NCI-H187 treated with DMSO at 0.1 percent for 48 hours (cell line): ENCODE data around the gene SERGEF.

ENCODE experiments used
- DNase-seq: peaks from one replicate; lab custom pipeline; 2025; lab: John Stamatoyannopoulos, UW

SERGEF gene

GRCh38 chr11:17771841-17772401 lies 240.9 kb downstream of the SERGEF start:
- DNase-seq = no peak

- no peak for DNase-seq
Measured at GRCh38 chr11:17771415-17771814, 241.4 kb downstream of the SERGEF start.

DNA sequence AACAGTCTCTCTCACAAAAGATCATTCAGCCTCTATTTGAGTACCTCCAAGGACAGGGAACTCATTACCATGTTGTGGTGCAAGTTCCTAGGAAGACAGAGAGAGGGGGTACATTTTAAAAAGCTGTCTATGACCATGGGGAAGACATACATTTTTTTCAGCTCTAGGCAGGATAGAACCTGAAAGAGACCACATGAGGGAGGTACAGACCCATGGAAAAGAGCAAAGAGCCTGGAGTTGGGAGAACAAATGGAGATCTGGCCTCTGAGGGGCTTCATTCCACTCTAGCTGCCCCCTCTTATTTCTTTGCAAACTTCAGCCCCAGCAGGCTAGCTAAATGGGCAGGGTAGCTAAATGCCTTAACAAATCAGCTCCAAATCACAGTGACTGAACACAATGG lies 241.9 kb downstream of the SERGEF start:
- no peak for DNase-seq

GRCh38 chr11:17770048-17770652 lies 242.7 kb downstream of the SERGEF start:
- DNase-seq = no peak

GRCh38 chr11:17769218-17769617 lies 243.6 kb downstream of the SERGEF start:
- DNase-seq = no peak

GRCh38 chr11:17768547-17768946 lies 244.3 kb downstream of the SERGEF start:
- DNase-seq = no peak

DNA sequence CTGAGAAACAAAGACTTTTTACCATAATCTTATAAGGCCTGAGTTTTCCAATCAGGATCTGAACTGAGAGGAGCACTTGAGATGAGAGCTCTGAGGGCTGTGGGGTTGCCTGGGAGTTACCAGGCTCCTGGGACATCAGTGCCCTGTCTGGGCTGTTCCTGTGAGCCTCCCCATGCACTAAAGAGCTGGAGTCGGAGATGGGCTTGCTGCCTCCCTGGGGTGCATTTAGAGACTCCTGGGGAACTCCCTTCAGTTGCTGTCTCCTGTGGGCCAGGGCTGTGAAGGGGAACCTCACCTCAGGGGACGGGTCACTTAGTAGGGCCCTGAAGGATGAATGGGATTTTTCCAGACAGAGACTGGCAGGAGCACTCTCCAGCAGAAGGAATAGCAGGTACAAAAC lies 244.9 kb downstream of the SERGEF start:
- DNase-seq = no peak

GRCh38 chr11:17767301-17767885 lies 245.5 kb downstream of the SERGEF start:
- no peak for DNase-seq

- no peak for DNase-seq
Measured at GRCh38 chr11:17766590-17766989, 246.3 kb downstream of the SERGEF start.

DNA sequence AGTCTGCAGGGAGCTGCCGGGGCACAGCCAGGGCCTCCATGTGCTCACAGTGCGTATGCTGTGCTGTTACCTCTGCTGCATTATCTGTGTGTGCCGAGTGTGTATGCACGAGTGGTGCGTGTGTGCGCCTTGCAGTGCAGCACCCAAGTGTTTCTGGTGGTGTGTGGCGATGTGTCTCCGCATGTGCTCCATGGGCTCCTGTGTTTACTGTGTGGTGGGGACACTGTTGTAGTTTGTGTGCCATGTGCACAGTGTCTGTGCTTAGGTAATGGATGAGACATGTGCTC lies 246.8 kb downstream of the SERGEF start:
- no peak for DNase-seq

GRCh38 chr11:17765356-17766072 lies 247.3 kb downstream of the SERGEF start:
- DNase-seq = no peak

GRCh38 chr11:17764446-17765218 lies 248.2 kb downstream of the SERGEF start:
- DNase-seq = no peak

- DNase-seq = no peak
Measured at GRCh38 chr11:17763703-17764102, 249.1 kb downstream of the SERGEF start.

GRCh38 chr11:17763244-17763643 lies 249.6 kb downstream of the SERGEF start:
- DNase-seq = no peak

DNA sequence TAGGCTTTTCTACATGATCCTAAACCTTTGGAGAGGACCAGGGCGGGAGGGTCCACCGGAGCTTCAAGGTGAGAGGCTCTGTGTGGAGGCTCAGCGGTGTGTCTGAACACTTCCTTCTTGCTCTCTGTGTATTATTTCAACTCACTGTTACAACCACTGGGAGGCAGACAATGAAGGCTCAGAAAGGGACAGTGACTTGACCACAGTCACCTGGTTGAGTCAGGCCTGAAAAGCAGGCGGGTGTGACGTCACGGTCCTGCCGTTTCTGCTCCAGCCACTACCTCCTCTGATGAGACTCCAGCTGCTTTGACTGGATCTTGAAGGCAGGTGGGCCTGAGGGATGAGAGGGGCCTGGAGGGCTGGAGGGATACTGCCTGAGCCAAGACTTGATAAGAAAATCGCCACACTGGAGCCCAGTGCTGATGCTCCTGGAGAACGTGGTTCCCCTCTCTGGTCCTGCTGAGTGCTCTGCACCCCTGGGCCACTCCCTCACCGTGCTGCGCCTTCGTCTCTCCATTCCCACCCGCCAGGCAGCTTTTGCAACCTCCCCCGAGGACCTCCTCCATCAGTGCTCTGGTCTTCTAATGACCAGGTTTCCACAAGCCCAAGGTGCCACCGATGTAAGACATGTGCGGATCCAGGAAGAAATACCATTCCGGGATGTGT lies 250.4 kb downstream of the SERGEF start:
- no peak for DNase-seq

GRCh38 chr11:17760102-17761029 lies 252.5 kb downstream of the SERGEF start:
- DNase-seq = no peak

DNA sequence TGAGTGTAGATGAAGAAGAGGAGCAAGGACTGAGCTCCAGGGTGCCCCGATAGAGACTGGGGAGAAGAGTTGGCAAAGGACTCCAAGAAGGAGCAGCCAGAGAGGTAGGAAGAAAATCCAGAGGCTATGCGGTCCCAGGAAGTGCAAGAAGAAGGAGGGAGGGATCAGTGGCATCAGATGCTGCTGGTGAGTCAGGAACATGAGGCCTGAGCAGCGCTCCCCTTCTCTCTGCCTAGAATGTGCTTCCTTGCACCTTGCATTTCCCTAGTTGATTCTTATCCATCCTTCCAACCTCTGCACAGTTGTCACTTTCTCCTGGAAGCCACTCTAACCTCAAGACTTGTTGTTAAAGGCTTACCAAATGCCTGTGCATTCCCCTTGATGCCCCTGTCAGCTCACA lies 257.0 kb downstream of the SERGEF start:
- DNase-seq = no peak

DNA sequence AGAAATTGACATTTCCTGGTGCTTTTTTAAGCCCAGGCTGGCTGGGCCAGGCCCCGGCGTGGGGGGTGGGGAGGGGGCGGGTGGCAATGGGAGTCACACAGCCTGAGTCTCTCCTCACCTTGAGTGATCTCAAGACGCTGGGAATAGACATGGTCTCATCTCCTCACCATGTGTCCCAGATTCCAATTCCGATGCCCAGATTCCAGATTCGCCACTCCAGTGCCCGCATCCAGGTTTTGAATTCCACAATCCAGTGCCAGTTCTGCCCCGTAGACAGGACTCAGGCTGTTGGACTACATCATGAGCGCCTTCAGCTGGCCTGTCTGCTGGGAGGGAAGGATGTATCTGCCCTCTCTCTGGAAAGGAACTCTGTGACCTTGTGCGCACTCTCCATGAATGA lies 259.2 kb downstream of the SERGEF start:
- DNase-seq = no peak

- DNase-seq = no peak
Measured at GRCh38 chr11:17753153-17753552, 259.7 kb downstream of the SERGEF start.

DNA sequence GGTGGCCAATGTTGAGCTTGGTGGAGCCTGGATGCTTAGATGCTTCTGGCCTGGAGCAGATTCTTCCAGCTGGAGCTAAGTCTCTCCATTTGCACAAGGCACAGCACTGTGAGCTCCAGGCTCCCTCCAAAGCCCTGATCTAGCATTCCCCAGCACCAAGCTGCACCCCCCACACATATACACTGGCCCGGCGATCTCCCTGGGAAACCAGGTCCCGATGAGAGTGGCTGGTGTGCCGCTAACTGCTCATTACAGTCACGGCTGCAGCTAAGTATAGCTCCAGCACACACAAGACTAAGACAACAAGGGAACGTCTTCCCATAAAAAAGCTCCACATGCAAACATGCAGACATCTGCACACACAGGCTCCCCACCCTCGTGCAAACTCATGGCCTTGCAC lies 260.7 kb downstream of the SERGEF start:
- no peak for DNase-seq

GRCh38 chr11:17751558-17751957 lies 261.3 kb downstream of the SERGEF start:
- DNase-seq = no peak
